Kidney epithelial cell (primary cell): ENCODE data around the gene MSLN. TPM values are rescaled to one million over a fixed set of nuclear protein-coding genes. Genes with fewer than 3 reads are reported as not detected.
A peak's percentile ranks its signal among the peaks of the same experiment; 100 is the strongest.

Source experiments
- DNase-seq: peaks from one replicate; pipeline ENCODE4 v3.0.0-alpha.2; 2010; ENCODE audit warnings: low read depth
- H3K27me3 ChIP-seq: 2 replicates; pipeline ENCODE4 v1.6.0; 2011; ENCODE audit warnings: low read length; ENCODE audit not compliant: control insufficient read depth, insufficient read depth
- H3K36me3 ChIP-seq: 2 replicates; pipeline ENCODE4 v1.5.1; 2011; ENCODE audit warnings: low read length; ENCODE audit not compliant: control insufficient read depth, insufficient read depth
- H3K4me3 ChIP-seq: 2 replicates; pipeline ENCODE4 v1.5.1; 2011; ENCODE audit warnings: low read depth, mild to moderate bottlenecking, control low read depth, low read length
- CTCF ChIP-seq: IDR thresholded peaks from 2 replicates; pipeline ENCODE4 v1.5.1; 2011; ENCODE audit warnings: mild to moderate bottlenecking, moderate library complexity, low read length, control low read depth, inconsistent platforms; ENCODE audit not compliant: insufficient read depth, poor library complexity, severe bottlenecking
- total RNA-seq: library from RNA; depleted of rRNA; stranded (reverse); fragments of >200 nt; gene quantifications from 2 replicates; pipeline ENCODE4 v1.2.3, GENCODE V29; 2015

The MSLN gene
- total RNA-seq, 1 donor from 2014 or later, result 8.6 TPM

GRCh38 chr16:718389-718788 lies 42.1 kb upstream of the MSLN start:
- no peak overlapping the region for H3K4me3 ChIP-seq
- H3K27me3 ChIP-seq, result no peaks in the 10 kb centered on the region

GRCh38 chr16:718922-719321 lies 41.6 kb upstream of the MSLN start:
- Histone ChIP-seq H3K36me3 (no peaks in the 10 kb centered on the region), H3K27me3 (no peaks in the 10 kb centered on the region), H3K4me3 (no peak overlapping the region)
- no peak for DNase-seq
- no peak for TF ChIP-seq CTCF

More at GRCh38 chr16:718389-718788, 42.1 kb upstream of the MSLN start:
- TF ChIP-seq CTCF, result no peak
- no peaks in the 10 kb centered on the region for H3K36me3 ChIP-seq
- no peak for DNase-seq

- DNase-seq, result no peak
- peak; percentile 53 for TF ChIP-seq CTCF
- no peaks in the 10 kb centered on the region for H3K36me3 ChIP-seq
- H3K4me3 ChIP-seq, result peak overlapping the region; percentile 80
- H3K27me3 ChIP-seq, result no peaks in the 10 kb centered on the region
These were observed 40.6 kb upstream of the MSLN start for GRCh38 chr16:719815-720446.

GRCh38 chr16:720447-720989 lies 40.0 kb upstream of the MSLN start:
- peak overlapping the region; percentile 80 for H3K4me3 ChIP-seq
- DNase-seq, result no peak

GRCh38 chr16:720990-721764 lies 39.4 kb upstream of the MSLN start, which contains the start of gene ANTKMT:
Gene ANTKMT (plus strand): TSS chr16:721146. CDS start chr16:721275, 129 bp downstream.
- no peak for DNase-seq
- Histone ChIP-seq H3K4me3 (peak within 1 kb of the TSS; percentile 80), H3K27me3 (no peaks in the 10 kb centered on the region), H3K36me3 (no peaks in the 10 kb centered on the region)
- no peak for TF ChIP-seq CTCF

More at GRCh38 chr16:720447-720989, 40.0 kb upstream of the MSLN start:
- Histone ChIP-seq H3K36me3 (no peaks in the 10 kb centered on the region), H3K27me3 (no peaks in the 10 kb centered on the region)
- no peak for TF ChIP-seq CTCF
